PC-3 (cell line): ENCODE results near the gene IL24. TPM values are rescaled to one million over a fixed set of nuclear protein-coding genes. Genes with fewer than 3 reads are reported as not detected.

Experiments
- ATAC-seq: fragments of 200-7000 bp; cut with Tn5 transposase; 2 replicates; pipeline ENCODE4 v1.9.1; 2020; ENCODE audit warnings: mild to moderate bottlenecking, moderate library complexity
- BruUV-seq: library from RNA; stranded (reverse); fragments of 400-500 nt; replicated peaks from 2 replicates; lab custom pipeline; 2021; lab: Mats Ljungman, UMichigan
- CTCF ChIA-PET: fragments of 300-600 bp; sonication (Branson Sonifier 250); formaldehyde crosslinking; loops from one replicate; lab custom pipeline; 2022; ENCODE audit warnings: antibody characterized with exemption; lab: Charles Lee
- POLR2A ChIA-PET: fragments of 300-600 bp; sonication (Branson Sonifier 250); formaldehyde crosslinking; loops from one replicate; lab custom pipeline; 2022; ENCODE audit warnings: antibody characterized with exemption; ENCODE audit not compliant: unreplicated experiment; lab: Charles Lee
- DNase-seq: peaks from one replicate; pipeline ENCODE4 v3.0.0-alpha.2; 2015
- H2AFZ ChIP-seq: fragments of 300-600 bp; sonication (generic); 2 replicates; pipeline ENCODE4 v1.6.0; 2016; ENCODE audit warnings: antibody characterized with exemption, low read length
- H3F3A ChIP-seq: fragments of 300-600 bp; sonication (generic); one replicate; pipeline ENCODE4 v1.6.0; 2017; ENCODE audit warnings: antibody characterized with exemption, low read length, control low read depth, mild to moderate bottlenecking; ENCODE audit not compliant: unreplicated experiment
- H3K27ac ChIP-seq: fragments of 300-600 bp; sonication (generic); 2 replicates; pipeline ENCODE4 v1.5.1; 2016; ENCODE audit warnings: mild to moderate bottlenecking, low read length
- H3K27me3 ChIP-seq: fragments of 300-600 bp; sonication (generic); 2 replicates; pipeline ENCODE4 v1.6.1; 2016; ENCODE audit warnings: low read length, mixed read lengths
- H3K36me3 ChIP-seq: fragments of 300-600 bp; sonication (generic); 2 replicates; pipeline ENCODE4 v1.6.1; 2016; ENCODE audit warnings: low read depth, mixed run types, low read length, mixed read lengths
- H3K4me1 ChIP-seq: fragments of 300-600 bp; sonication (generic); 2 replicates; pipeline ENCODE4 v1.5.1; 2016; ENCODE audit warnings: low read length; ENCODE audit not compliant: insufficient read depth
- H3K4me2 ChIP-seq: fragments of 300-600 bp; sonication (generic); 2 replicates; pipeline ENCODE4 v1.6.0; 2016; ENCODE audit warnings: low read length
- H3K4me3 ChIP-seq: fragments of 300-600 bp; sonication (generic); 2 replicates; pipeline ENCODE4 v1.5.1; 2016; ENCODE audit warnings: mild to moderate bottlenecking, low read length, mixed read lengths
- H3K79me2 ChIP-seq: fragments of 300-600 bp; sonication (generic); 2 replicates; pipeline ENCODE4 v1.6.1; 2017; ENCODE audit warnings: low read length, mixed read lengths
- H3K9ac ChIP-seq: fragments of 300-600 bp; sonication (generic); 2 replicates; pipeline ENCODE4 v1.6.0; 2016; ENCODE audit warnings: mild to moderate bottlenecking, low read length
- H3K9me2 ChIP-seq: fragments of 300-600 bp; sonication (generic); replicated peaks from 2 replicates; pipeline ENCODE4 v1.6.1; 2016; ENCODE audit warnings: mixed run types, low read length, mixed read lengths
- H3K9me3 ChIP-seq: fragments of 300-600 bp; sonication (generic); 2 replicates; pipeline ENCODE4 v1.6.1; 2016; ENCODE audit warnings: low read length, mixed read lengths
- H4K20me1 ChIP-seq: fragments of 300-600 bp; sonication (generic); 2 replicates; pipeline ENCODE4 v1.6.1; 2016; ENCODE audit warnings: low read length, mixed read lengths
- EZH2 ChIP-seq: fragments of 300-600 bp; sonication (generic); IDR thresholded peaks from one replicate; pipeline ENCODE4 v1.6.1; 2017; ENCODE audit warnings: antibody characterized with exemption, mild to moderate bottlenecking, low read length; ENCODE audit not compliant: unreplicated experiment
- EZH2phosphoT487 ChIP-seq: fragments of 300-600 bp; sonication (generic); IDR thresholded peaks from 2 replicates; pipeline ENCODE4 v1.6.1; 2018; ENCODE audit warnings: mild to moderate bottlenecking, antibody characterized with exemption, low read length, borderline replicate concordance
- intact Hi-C: fragments of 100-400 bp; cut with micrococcal nuclease; formaldehyde crosslinking; loops from 2 replicates; pipeline ENCODE4 v1.9.0; 2023
- total RNA-seq: library from RNA; depleted of rRNA; stranded (reverse); fragments of >200 nt; gene quantifications from 2 replicates; pipeline ENCODE4 v1.2.3, GENCODE V29; 2014
- TF ChIP-seq, protein P1 (sequence below): fragments of 300-600 bp; sonication (generic); conservative IDR thresholded peaks from 2 replicates; pipeline ENCODE4 v1.5.1; 2017; ENCODE audit warnings: antibody characterized with exemption, low read depth, mild to moderate bottlenecking, low read length

Gene IL24
- total RNA-seq, 1 experiment from 2014 or later: 1.9 TPM

DNA sequence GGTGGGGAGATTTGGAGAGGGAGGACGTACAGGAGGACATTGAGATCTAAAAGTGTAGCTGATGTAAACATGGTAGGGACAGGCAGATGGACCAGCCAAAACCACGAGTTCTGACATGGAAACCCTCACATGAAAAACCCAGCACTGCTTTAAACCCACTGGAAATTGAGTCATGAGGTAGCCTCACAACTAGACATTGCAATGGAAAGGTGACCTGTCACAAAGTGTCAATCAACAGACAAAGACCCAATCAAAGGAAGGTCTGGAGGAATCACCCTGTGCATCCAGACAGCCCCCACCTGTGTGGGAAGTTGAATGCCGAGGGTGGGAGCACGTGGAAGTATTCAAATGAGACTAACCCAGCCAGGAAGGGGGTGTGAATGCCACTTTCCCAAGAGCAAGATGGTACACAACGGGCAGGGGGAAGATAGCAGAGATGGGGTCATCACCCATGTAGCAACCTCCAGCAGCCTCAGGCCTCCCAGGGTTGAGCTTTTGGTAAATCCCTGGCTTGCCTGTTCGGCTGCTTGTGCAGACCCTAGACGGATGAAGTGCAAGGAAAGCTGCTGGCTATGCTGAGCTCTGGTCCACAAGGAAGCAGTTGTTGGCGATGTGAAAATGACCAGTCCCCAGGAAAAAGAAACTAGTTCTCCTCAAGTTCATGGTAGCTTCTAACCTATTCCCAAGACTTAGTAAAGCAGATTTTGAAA lies 18.9 kb downstream of the IL24 start:
- H3K4me2 ChIP-seq: no peak overlapping the region
- BruUV-seq: no TSS peak
- no peaks in the 10 kb centered on the region for H3K9me3 ChIP-seq
- H3K36me3 ChIP-seq: no peaks in the 10 kb centered on the region
- H3F3A ChIP-seq: no peaks in the 10 kb centered on the region
- TF ChIP-seq, protein P1, sequence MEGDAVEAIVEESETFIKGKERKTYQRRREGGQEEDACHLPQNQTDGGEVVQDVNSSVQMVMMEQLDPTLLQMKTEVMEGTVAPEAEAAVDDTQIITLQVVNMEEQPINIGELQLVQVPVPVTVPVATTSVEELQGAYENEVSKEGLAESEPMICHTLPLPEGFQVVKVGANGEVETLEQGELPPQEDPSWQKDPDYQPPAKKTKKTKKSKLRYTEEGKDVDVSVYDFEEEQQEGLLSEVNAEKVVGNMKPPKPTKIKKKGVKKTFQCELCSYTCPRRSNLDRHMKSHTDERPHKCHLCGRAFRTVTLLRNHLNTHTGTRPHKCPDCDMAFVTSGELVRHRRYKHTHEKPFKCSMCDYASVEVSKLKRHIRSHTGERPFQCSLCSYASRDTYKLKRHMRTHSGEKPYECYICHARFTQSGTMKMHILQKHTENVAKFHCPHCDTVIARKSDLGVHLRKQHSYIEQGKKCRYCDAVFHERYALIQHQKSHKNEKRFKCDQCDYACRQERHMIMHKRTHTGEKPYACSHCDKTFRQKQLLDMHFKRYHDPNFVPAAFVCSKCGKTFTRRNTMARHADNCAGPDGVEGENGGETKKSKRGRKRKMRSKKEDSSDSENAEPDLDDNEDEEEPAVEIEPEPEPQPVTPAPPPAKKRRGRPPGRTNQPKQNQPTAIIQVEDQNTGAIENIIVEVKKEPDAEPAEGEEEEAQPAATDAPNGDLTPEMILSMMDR: no peak
- TF ChIP-seq EZH2: no peak
- TF ChIP-seq EZH2phosphoT487: no peak
- no peak overlapping the region for H3K4me3 ChIP-seq
- H2AFZ ChIP-seq: no peak overlapping the region
- ChIA-PET CTCF (interaction anchor here (1.1 kb wide), 1 partner anchor 107 kb away, joined by 5 read pairs; no protein-coding TSS in a partner anchor), POLR2A (no interaction called here)
- no peaks in the 10 kb centered on the region for H3K79me2 ChIP-seq
- H3K27me3 ChIP-seq: no peaks in the 10 kb centered on the region
- intact Hi-C loops: no loop called here
- no peaks in the 10 kb centered on the region for H3K9me2 ChIP-seq
- ATAC-seq: no peak
- peaks cover 9% of the 10 kb centered on the region for H3K4me1 ChIP-seq
- H4K20me1 ChIP-seq: no peaks in the 10 kb centered on the region
- no peak overlapping the region for H3K27ac ChIP-seq
- H3K9ac ChIP-seq: no peak overlapping the region
- DNase-seq: no peak

DNA sequence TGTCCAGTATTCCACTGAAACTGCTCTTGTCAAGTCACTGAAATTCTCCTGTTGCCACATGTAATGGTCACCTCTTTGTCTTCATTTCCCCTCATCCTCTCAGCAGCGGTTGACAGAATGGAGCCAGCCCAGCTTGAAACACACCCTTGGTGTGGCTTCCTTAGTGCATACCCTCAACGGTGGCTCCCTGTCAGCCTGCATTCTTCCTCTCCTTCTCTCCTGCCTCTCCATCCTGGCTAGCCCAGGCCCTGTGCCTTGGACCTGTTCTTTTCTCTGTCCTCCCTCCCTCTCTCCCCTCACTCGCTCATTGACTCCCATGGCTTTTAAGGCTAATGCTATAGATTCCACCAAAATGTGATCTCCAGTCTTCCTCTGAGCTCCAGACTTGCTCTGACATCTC lies 20.8 kb downstream of the IL24 start:
- Histone ChIP-seq H3K9me3 (no peaks in the 10 kb centered on the region), H3K79me2 (no peaks in the 10 kb centered on the region), H3K4me1 (no peaks in the 10 kb centered on the region), H3F3A (no peaks in the 10 kb centered on the region), H3K27me3 (no peaks in the 10 kb centered on the region), H3K4me2 (no peak overlapping the region), H3K27ac (no peak overlapping the region), H4K20me1 (no peaks in the 10 kb centered on the region), H3K9ac (no peak overlapping the region), H3K36me3 (no peaks in the 10 kb centered on the region), H3K9me2 (no peaks in the 10 kb centered on the region), H3K4me3 (no peak overlapping the region), H2AFZ (no peak overlapping the region)
- no peak for DNase-seq
- BruUV-seq: no TSS peak
- ChIA-PET POLR2A (no interaction called here), CTCF (no interaction called here)
- TF ChIP-seq EZH2phosphoT487: no peak
- TF ChIP-seq, protein P1: no peak
- no peak for TF ChIP-seq EZH2
- intact Hi-C loops: no loop called here
- no peak for ATAC-seq

DNA sequence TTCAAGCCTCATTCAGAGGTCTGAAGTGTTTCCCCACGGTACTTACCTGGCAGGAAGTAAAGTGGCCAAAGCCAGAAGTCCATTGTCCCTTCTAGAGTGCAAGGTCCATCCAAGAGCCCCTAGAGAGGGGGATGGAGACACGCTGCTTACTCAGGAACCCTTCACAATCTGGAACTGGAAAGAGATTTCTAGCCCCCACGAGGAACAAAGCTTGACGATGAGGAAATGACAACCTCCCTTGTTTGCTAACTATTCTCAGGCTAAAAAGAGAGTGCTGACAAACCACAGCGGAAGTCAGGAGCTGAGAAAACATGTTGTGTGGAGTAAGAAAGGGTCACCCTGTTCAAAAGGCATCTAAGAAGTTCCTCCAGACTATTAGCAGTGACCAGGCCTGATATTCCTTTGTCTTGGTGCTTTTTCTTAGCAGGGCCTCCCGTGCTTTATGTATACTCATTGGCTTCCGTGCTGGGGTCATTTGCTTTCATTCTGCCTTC lies 24.6 kb downstream of the IL24 start, which contains the start of gene FCMR:
Gene FCMR, minus strand, starts transcription at position 170 of the 494 bp plus-strand sequence. Its CDS starts 87 bp downstream, at position 83.
- peaks cover 4% of the 10 kb centered on the region for H3K4me1 ChIP-seq
- no peak within 1 kb of the TSS for H3K4me2 ChIP-seq
- H3K9me3 ChIP-seq: no peaks in the 10 kb centered on the region
- ChIA-PET POLR2A (no interaction called here), CTCF (no interaction called here)
- H3K27me3 ChIP-seq: no peaks in the 10 kb centered on the region
- H2AFZ ChIP-seq: no peak within 1 kb of the TSS
- TF ChIP-seq, protein P1: no peak
- TF ChIP-seq EZH2: no peak
- TF ChIP-seq EZH2phosphoT487: no peak
- ATAC-seq (no peak), DNase-seq (no peak)
- H3K9me2 ChIP-seq: no peaks in the 10 kb centered on the region
- no peak within 1 kb of the TSS for H3K4me3 ChIP-seq
- no peaks in the 10 kb centered on the region for H3K36me3 ChIP-seq
- no peak within 1 kb of the TSS for H3K9ac ChIP-seq
- H3F3A ChIP-seq: no peaks in the 10 kb centered on the region
- no TSS peak for BruUV-seq
- H3K79me2 ChIP-seq: no peaks in the 10 kb centered on the region
- no peaks in the 10 kb centered on the region for H4K20me1 ChIP-seq
- H3K27ac ChIP-seq: no peak within 1 kb of the TSS
- intact Hi-C loops: no loop called here
